OCI-LY7 (cell line): ENCODE data around the gene RILP. TPM values are rescaled to one million over a fixed set of nuclear protein-coding genes. Genes with fewer than 3 reads are reported as not detected.

Experiments used
- BruUV-seq: library from RNA; stranded (reverse); fragments of 400-500 nt; replicated peaks from 2 replicates; lab custom pipeline; 2021; lab: Mats Ljungman, UMichigan
- CTCF ChIA-PET: fragments of 300-600 bp; sonication (Branson Sonifier 250); formaldehyde crosslinking; loops from one replicate; lab custom pipeline; 2022; ENCODE audit warnings: antibody characterized with exemption; ENCODE audit not compliant: unreplicated experiment; lab: Charles Lee
- POLR2A ChIA-PET: fragments of 300-600 bp; sonication (Branson Sonifier 250); formaldehyde crosslinking; loops from one replicate; lab custom pipeline; 2022; ENCODE audit warnings: antibody characterized with exemption; lab: Charles Lee
- DNase-seq: peaks from one replicate; pipeline ENCODE4 v3.0.0-alpha.2; 2015; ENCODE audit warnings: low spot score
- H2AFZ ChIP-seq: fragments of 200-600 bp; sonication (generic), shearing (Covaris generic); 2 replicates; pipeline ENCODE4 v1.6.1; 2014; ENCODE audit warnings: mild to moderate bottlenecking, antibody characterized with exemption, low read length, moderate library complexity
- H3K27ac ChIP-seq: fragments of 200-600 bp; sonication (generic); 2 replicates; pipeline ENCODE4 v1.5.1; 2014; ENCODE audit warnings: mixed run types, low read depth, mild to moderate bottlenecking, moderate library complexity, low read length, inconsistent platforms; ENCODE audit not compliant: poor library complexity, severe bottlenecking
- H3K36me3 ChIP-seq: fragments of 200-600 bp; sonication (generic); 2 replicates; pipeline ENCODE4 v1.6.1; 2014; ENCODE audit warnings: mild to moderate bottlenecking, antibody characterized with exemption, low read length, moderate library complexity, mixed read lengths; ENCODE audit not compliant: insufficient read depth
- H3K4me1 ChIP-seq: fragments of 200-600 bp; sonication (generic); 2 replicates; pipeline ENCODE4 v1.5.1; 2014; ENCODE audit warnings: mild to moderate bottlenecking, low read length; ENCODE audit not compliant: insufficient read depth, poor library complexity, severe bottlenecking
- H3K4me2 ChIP-seq: fragments of 200-600 bp; sonication (generic); 2 replicates; pipeline ENCODE4 v1.6.1; 2014; ENCODE audit warnings: mild to moderate bottlenecking, low read length
- H3K4me3 ChIP-seq: fragments of 200-600 bp; sonication (generic); 2 replicates; pipeline ENCODE4 v1.5.1; 2014; ENCODE audit warnings: mild to moderate bottlenecking, low read depth, low read length; ENCODE audit not compliant: poor library complexity, severe bottlenecking
- H3K79me2 ChIP-seq: fragments of 200-600 bp; sonication (generic); 2 replicates; pipeline ENCODE4 v1.6.1; 2016; ENCODE audit warnings: low read depth, mild to moderate bottlenecking, low read length, moderate library complexity, mixed read lengths; ENCODE audit not compliant: insufficient read depth
- H3K9me2 ChIP-seq: fragments of 200-600 bp; sonication (generic); 2 replicates; pipeline ENCODE4 v1.6.1; 2016; ENCODE audit warnings: mild to moderate bottlenecking, low read length, mixed read lengths; ENCODE audit not compliant: insufficient read depth
- H3K9me3 ChIP-seq: fragments of 200-600 bp; sonication (generic); 2 replicates; pipeline ENCODE4 v1.6.1; 2014; ENCODE audit warnings: mild to moderate bottlenecking, mixed run types, low read length, mixed read lengths
- H4K20me1 ChIP-seq: fragments of 200-600 bp; sonication (generic); 2 replicates; pipeline ENCODE4 v1.6.1; 2014; ENCODE audit warnings: mild to moderate bottlenecking, antibody characterized with exemption, low read length, moderate library complexity, mixed read lengths; ENCODE audit not compliant: insufficient read depth
- CTCF ChIP-seq: fragments of 200-600 bp; sonication (generic); conservative IDR thresholded peaks from 2 replicates; pipeline ENCODE4 v1.5.1; 2014; ENCODE audit warnings: mild to moderate bottlenecking, antibody characterized with exemption, low read length, moderate library complexity, mixed read lengths
- EZH2phosphoT487 ChIP-seq: fragments of 200-600 bp; sonication (generic); IDR thresholded peaks from 2 replicates; pipeline ENCODE4 v1.6.1; 2018; ENCODE audit warnings: low read depth, borderline replicate concordance, mild to moderate bottlenecking, mixed run types, antibody characterized with exemption, low read length, moderate library complexity, mixed read lengths
- intact Hi-C: fragments of 100-400 bp; cut with micrococcal nuclease; formaldehyde crosslinking; loops from one replicate; pipeline ENCODE4 v1.10.0; 2022; ENCODE audit not compliant: unreplicated experiment
- total RNA-seq, 2 experiments: library from RNA; depleted of rRNA in 1 of 2; stranded (reverse); fragments of >200 nt in 1 of 2; shearing (Covaris generic) in 1 of 2; gene quantifications; 2 replicates each; pipeline ENCODE4 v1.2.3, GENCODE V29; 2014 to 2022

RILP gene
- total RNA-seq, 2 experiments from 2014 or later = 1.2 to 3.2 TPM

- Histone ChIP-seq H3K79me2 (no peaks in the 10 kb centered on the region), H3K4me2 (no peak overlapping the region), H3K36me3 (peaks cover 41% of the 10 kb centered on the region), H3K4me3 (no peak overlapping the region), H2AFZ (no peak overlapping the region), H3K27ac (no peak overlapping the region), H3K9me3 (no peaks in the 10 kb centered on the region), H3K9me2 (no peaks in the 10 kb centered on the region), H3K4me1 (peaks cover 36% of the 10 kb centered on the region), H4K20me1 (peaks cover 4% of the 10 kb centered on the region; the same call in 1 of the 2 replicates)
- TF ChIP-seq CTCF (no peak), EZH2phosphoT487 (no peak)
- ChIA-PET CTCF (interaction anchor here (0.6 kb wide), 1 partner anchor 69 kb away, joined by 3 read pairs; no protein-coding TSS in a partner anchor), POLR2A (no interaction called here)
- BruUV-seq = no TSS peak
- intact Hi-C loops = loop anchor here (5.0 kb wide), 1 partner anchor 75 kb away; no protein-coding TSS in a partner anchor
- no peak for DNase-seq
Observed at GRCh38 chr17:1647802-1648171, 1.9 kb downstream of the RILP start.

GRCh38 chr17:1646199-1646875 lies 3.3 kb downstream of the RILP start:
- Histone ChIP-seq H3K36me3 (peaks cover 27% of the 10 kb centered on the region), H3K9me3 (no peaks in the 10 kb centered on the region), H2AFZ (no peak overlapping the region), H3K9me2 (no peaks in the 10 kb centered on the region), H3K4me1 (peaks cover 36% of the 10 kb centered on the region), H4K20me1 (peaks cover 4% of the 10 kb centered on the region; the same call in 1 of the 2 replicates), H3K27ac (no peak overlapping the region), H3K4me2 (no peak overlapping the region), H3K79me2 (no peaks in the 10 kb centered on the region), H3K4me3 (no peak overlapping the region)
- no peak for DNase-seq
- ChIA-PET CTCF (no interaction called here), POLR2A (no interaction called here)
- intact Hi-C loops = loop anchor here (5.0 kb wide), 1 partner anchor 74 kb away; no protein-coding TSS in a partner anchor
- BruUV-seq = no TSS peak
- TF ChIP-seq EZH2phosphoT487 (no peak), CTCF (no peak)
